Thoracic aorta (tissue), 2 donors: ENCODE measurements around the gene CACNA2D4. TPM values are rescaled to one million over a fixed set of nuclear protein-coding genes. Genes with fewer than 3 reads are reported as not detected.

ENCODE experiments used
- ATAC-seq: fragments of 150-250 bp; one replicate; pipeline ENCODE4 v1.8.0; 2017; ENCODE audit warnings: low read depth; ENCODE audit not compliant: insufficient number of reproducible peaks, low FRiP score
- DNase-seq: peaks from one replicate; pipeline ENCODE4 v3.0.0-alpha.2; 2020; ENCODE audit warnings: low spot score
- H3K27ac ChIP-seq, 2 donors: fragments of 200-600 bp; sonication (generic); 1 replicate in 1 of 2; 2 replicates in 1 of 2; pipeline ENCODE4 v1.5.1; 2016; ENCODE audit warnings: mild to moderate bottlenecking in 2 of 2, moderate library complexity in 2 of 2
- H3K27me3 ChIP-seq: fragments of 200-600 bp; sonication (generic); replicated peaks from 2 replicates; pipeline ENCODE4 v1.6.0; 2016; ENCODE audit warnings: mild to moderate bottlenecking; ENCODE audit not compliant: insufficient read depth
- H3K36me3 ChIP-seq: fragments of 200-600 bp; sonication (generic); one replicate; pipeline ENCODE4 v1.5.1; 2016
- H3K4me1 ChIP-seq, 2 donors: fragments of 200-600 bp; sonication (generic); 1 replicate in 1 of 2; 2 replicates in 1 of 2; pipeline versions ENCODE4 v1.5.1 to v1.6.0; 2016; ENCODE audit warnings: low read depth in 2 of 2, mild to moderate bottlenecking in 1 of 2; ENCODE audit not compliant: control insufficient read depth in 1 of 2
- H3K4me3 ChIP-seq: fragments of 200-600 bp; sonication (generic); 2 replicates; pipeline ENCODE4 v1.5.1; 2016; ENCODE audit warnings: mild to moderate bottlenecking
- H3K9me3 ChIP-seq: fragments of 200-600 bp; sonication (generic); 2 replicates; pipeline ENCODE4 v1.5.1; 2016
- total RNA-seq, 2 donors: library from RNA; depleted of rRNA; stranded (reverse); fragments of >200 nt; gene quantifications; one replicate each; pipeline versions ENCODE4 v1.1.0 to v1.2.3, GENCODE V29; 2016
- TF ChIP-seq, protein P1 (sequence below): fragments of 200-600 bp; sonication (generic); IDR thresholded peaks from one replicate; pipeline ENCODE4 v1.5.1; 2019; ENCODE audit warnings: antibody characterized with exemption

CACNA2D4 gene
- total RNA-seq, 2 donors from 2014 or later: 8.7 to 12.3 TPM

DNA sequence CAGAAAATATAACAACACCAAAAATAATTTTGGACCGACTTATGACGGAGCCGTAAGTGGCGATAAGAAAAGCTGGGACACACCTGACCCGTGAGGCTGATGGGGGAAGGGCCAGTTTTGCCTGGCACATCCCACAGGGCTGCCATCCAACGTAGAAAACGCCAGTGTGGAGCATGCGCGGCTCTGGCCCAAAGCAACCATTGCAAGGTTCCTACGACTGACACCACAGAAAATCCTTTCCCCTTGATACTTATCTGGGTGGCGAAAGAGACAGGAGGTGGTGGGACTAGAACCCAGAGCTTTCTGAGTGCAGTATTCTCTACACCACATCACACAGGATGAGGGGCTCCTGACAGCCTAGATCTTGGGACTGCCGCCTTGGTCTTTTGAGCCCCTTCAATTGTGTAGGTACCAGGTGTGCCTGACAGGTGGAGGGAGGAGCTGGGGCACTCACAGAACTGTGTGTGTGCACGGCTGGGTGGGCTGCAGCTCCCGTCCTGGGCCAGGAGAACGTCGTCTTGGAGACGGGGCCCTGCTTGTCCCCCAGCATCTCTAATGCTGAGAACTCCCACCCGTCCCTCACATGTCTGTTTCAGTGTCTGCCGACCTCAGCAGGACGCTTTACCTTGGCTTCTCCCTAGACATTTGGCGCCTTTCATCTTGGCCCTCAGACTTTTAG lies 17.4 kb upstream of the CACNA2D4 start:
- Histone ChIP-seq H3K36me3 (no peaks in the 10 kb centered on the region), H3K27me3 (no peaks in the 10 kb centered on the region), H3K9me3 (no peaks in the 10 kb centered on the region), H3K4me3 (peak overlapping the region; percentile 58), H3K27ac (peak overlapping the region; percentile 87 to 88), H3K4me1 (peaks cover 13 to 81% of the 10 kb centered on the region in 2 donors)
- DNase-seq (no peak), ATAC-seq (peak; percentile 6)
- TF ChIP-seq, protein P1, sequence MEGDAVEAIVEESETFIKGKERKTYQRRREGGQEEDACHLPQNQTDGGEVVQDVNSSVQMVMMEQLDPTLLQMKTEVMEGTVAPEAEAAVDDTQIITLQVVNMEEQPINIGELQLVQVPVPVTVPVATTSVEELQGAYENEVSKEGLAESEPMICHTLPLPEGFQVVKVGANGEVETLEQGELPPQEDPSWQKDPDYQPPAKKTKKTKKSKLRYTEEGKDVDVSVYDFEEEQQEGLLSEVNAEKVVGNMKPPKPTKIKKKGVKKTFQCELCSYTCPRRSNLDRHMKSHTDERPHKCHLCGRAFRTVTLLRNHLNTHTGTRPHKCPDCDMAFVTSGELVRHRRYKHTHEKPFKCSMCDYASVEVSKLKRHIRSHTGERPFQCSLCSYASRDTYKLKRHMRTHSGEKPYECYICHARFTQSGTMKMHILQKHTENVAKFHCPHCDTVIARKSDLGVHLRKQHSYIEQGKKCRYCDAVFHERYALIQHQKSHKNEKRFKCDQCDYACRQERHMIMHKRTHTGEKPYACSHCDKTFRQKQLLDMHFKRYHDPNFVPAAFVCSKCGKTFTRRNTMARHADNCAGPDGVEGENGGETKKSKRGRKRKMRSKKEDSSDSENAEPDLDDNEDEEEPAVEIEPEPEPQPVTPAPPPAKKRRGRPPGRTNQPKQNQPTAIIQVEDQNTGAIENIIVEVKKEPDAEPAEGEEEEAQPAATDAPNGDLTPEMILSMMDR: no peak

DNA sequence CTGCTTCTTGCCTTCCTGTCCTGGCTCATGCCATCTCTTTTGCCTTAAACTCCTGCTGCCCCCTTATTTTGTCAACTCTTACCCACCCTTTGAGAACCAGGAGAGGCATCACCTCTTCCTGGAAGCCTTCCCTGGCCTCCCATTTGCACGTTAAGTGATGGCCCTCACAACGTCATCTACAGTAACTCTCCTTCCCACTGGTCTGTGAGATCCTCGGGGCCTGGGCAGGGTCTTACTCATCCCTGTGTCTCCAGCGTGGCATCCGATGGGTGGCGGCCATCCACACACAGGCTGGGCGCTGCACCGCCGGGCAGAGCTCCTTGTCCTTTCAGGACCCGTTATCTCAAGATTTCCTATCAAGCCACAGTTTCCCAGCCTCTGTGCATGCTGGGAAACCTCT lies 16.8 kb upstream of the CACNA2D4 start:
- TF ChIP-seq, protein P1: no peak
- no peak for DNase-seq
- Histone ChIP-seq H3K4me3 (peak overlapping the region; percentile 58), H3K9me3 (no peaks in the 10 kb centered on the region), H3K27me3 (no peaks in the 10 kb centered on the region), H3K27ac (peak overlapping the region; percentile 87 to 88), H3K4me1 (peaks cover 13 to 81% of the 10 kb centered on the region in 2 donors), H3K36me3 (no peaks in the 10 kb centered on the region)
- ATAC-seq: no peak

DNA sequence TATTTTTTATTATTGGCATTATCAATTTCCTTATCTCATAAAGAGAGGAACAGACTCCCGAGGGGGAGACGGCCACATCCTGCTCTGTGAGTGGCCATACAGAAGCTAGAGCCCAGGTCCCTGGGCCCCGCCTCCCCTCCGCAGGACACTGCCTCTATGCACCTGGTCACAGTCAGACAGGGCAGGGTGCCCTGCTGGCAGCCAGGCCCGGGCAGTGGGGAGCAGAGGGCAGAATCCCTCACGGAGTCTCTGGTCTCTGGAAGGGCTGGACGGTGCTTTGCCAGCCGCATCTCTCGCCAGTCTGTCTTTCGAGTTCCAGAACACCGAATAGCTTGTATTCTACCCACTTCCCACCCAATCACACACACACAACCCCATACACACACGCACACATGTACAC lies 16.4 kb upstream of the CACNA2D4 start:
- Histone ChIP-seq H3K9me3 (no peaks in the 10 kb centered on the region), H3K27me3 (no peaks in the 10 kb centered on the region)

DNA sequence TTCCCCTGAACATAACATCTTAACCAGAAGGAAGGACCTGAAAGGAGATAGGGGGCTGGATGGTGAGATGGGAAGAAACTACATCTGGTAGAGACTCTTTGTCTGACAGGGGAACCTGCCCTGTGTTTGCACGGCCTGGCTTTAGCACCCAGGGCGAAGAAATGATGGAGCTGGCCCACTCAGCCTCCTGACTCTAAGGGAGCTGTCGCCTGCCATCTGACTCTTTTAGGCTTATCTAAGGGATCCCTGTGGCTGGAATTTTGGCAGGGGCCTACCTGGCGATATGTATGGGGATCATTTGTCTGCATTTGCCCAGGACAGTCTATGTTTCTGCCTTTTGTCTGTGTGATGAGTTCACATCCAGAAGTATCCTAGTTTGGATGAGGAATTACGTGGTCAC lies 15.6 kb upstream of the CACNA2D4 start:
- ATAC-seq: no peak
- Histone ChIP-seq H3K36me3 (no peaks in the 10 kb centered on the region), H3K4me1 (peaks cover 10 to 71% of the 10 kb centered on the region in 2 donors), H3K27ac (peak overlapping the region; percentile 29 to 36), H3K27me3 (no peaks in the 10 kb centered on the region), H3K4me3 (no peak overlapping the region), H3K9me3 (no peaks in the 10 kb centered on the region)
- no peak for DNase-seq
- TF ChIP-seq, protein P1: no peak

More for the DNA sequence above, 16.4 kb upstream of the CACNA2D4 start:
- no peak overlapping the region for H3K4me3 ChIP-seq
- TF ChIP-seq, protein P1: no peak
- no peaks in the 10 kb centered on the region for H3K36me3 ChIP-seq
- no peak for ATAC-seq
- DNase-seq: no peak
- peaks cover 13 to 78% of the 10 kb centered on the region in 2 donors for H3K4me1 ChIP-seq
- H3K27ac ChIP-seq: peak overlapping the region; percentile 87 to 88

DNA sequence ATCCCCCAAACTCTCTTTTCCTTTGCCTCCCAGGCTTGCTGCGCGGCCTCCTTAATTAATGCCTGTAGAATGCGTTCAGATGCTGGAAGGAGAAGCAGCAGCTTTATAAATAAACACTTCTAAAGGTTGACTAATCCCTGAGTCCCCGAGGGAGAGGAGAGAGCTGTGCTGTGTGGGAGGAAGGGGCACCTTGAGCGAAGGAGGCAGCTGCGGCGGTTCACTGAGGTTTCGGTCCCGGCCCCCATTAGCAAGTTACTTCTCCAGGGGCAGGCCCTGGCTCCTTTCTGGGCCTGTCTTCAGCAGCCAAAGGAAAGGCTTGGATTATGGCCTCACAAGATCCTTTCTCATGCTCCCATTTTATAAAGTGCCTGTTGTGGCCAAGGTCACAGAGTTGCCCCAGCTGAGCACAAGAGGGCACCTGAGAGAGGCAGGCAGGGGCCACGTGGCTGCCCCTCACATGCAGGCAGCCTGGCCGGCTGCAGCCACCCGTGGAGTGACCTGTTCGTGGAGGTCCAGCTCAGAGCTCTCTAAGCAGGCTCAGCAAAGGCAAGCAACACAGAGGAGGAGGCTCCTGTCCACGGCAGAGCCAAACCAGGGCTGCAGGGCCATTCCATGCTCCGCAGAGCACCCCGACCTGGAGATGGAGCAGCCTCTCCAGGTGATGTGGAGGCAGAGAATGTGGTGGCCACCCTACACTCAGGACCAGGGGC lies 15.0 kb upstream of the CACNA2D4 start:
- ATAC-seq: no peak
- no peak for DNase-seq
- TF ChIP-seq, protein P1: no peak
- Histone ChIP-seq H3K27me3 (no peaks in the 10 kb centered on the region), H3K4me1 (peaks cover 10 to 74% of the 10 kb centered on the region in 2 donors), H3K4me3 (no peak overlapping the region), H3K36me3 (no peaks in the 10 kb centered on the region), H3K9me3 (no peaks in the 10 kb centered on the region), H3K27ac (peak overlapping the region; percentile 29 to 36)
